ENCODE results near the gene ATP2B2.

DNA sequence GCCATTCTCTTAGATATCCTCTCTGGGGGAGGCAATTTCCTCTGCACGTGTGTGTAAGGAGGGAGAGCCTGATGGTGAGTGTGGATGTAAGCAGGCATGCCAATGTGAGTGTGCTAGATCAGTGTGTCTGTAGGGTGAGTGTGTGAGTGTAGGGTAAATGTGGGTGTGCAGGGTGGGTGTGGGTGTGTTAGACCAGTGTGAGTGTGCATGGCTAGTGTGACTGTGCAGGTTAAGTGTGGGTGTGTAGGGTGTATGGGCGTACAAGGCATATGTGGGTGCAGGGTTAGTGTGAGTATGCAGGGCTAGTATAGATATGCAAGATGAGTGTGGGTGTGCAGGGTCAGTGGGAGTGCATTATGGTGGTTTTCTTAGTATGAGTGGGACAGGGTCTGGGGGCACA is 48.4 kb downstream of the ATP2B2 start:
- TF ChIP-seq, protein P1, sequence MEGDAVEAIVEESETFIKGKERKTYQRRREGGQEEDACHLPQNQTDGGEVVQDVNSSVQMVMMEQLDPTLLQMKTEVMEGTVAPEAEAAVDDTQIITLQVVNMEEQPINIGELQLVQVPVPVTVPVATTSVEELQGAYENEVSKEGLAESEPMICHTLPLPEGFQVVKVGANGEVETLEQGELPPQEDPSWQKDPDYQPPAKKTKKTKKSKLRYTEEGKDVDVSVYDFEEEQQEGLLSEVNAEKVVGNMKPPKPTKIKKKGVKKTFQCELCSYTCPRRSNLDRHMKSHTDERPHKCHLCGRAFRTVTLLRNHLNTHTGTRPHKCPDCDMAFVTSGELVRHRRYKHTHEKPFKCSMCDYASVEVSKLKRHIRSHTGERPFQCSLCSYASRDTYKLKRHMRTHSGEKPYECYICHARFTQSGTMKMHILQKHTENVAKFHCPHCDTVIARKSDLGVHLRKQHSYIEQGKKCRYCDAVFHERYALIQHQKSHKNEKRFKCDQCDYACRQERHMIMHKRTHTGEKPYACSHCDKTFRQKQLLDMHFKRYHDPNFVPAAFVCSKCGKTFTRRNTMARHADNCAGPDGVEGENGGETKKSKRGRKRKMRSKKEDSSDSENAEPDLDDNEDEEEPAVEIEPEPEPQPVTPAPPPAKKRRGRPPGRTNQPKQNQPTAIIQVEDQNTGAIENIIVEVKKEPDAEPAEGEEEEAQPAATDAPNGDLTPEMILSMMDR (IDR thresholded peaks at IDR 0.05 in 4 of 5, conservative IDR thresholded peaks at IDR 0.05 in 1 of 5) = no peak
- no peak for TF ChIP-seq POLR2A (IDR thresholded peaks at IDR 0.05)
